Gastroesophageal sphincter (tissue), 4 donors: ENCODE results near the gene NTRK3. TPM values are rescaled to one million over a fixed set of nuclear protein-coding genes. Genes with fewer than 3 reads are reported as not detected.

Source experiments
- ATAC-seq: fragments of 150-250 bp; one replicate; pipeline ENCODE4 v1.9.1; 2016; ENCODE audit warnings: mild to moderate bottlenecking, moderate library complexity
- H3K27ac ChIP-seq, 4 donors: fragments of 200-600 bp; sonication (generic) in 3 of 4; 1 replicate in 3 of 4; 2 replicates in 1 of 4; pipeline ENCODE4 v1.5.1; 2016 to 2019
- H3K27me3 ChIP-seq: fragments of 200-600 bp; sonication (generic); one replicate; pipeline ENCODE4 v1.5.1; 2019
- H3K36me3 ChIP-seq, 2 donors: fragments of 200-600 bp; sonication (generic); one replicate each; pipeline ENCODE4 v1.5.1; 2019; ENCODE audit warnings: control low read depth in 1 of 2
- H3K4me1 ChIP-seq, 3 donors: fragments of 200-600 bp; sonication (generic); 1 replicate in 2 of 3; 2 replicates in 1 of 3; pipeline ENCODE4 v1.5.1; 2016 to 2019; ENCODE audit warnings: control low read depth in 2 of 3
- H3K4me3 ChIP-seq, 2 donors: fragments of 200-600 bp; sonication (generic); one replicate each; pipeline ENCODE4 v1.5.1; 2019; ENCODE audit warnings: mild to moderate bottlenecking in 1 of 2, moderate library complexity in 1 of 2
- H3K9me3 ChIP-seq, 3 donors: fragments of 200-600 bp; sonication (generic); one replicate each; pipeline ENCODE4 v1.5.1; 2017 to 2019; ENCODE audit warnings: control low read depth in 2 of 3
- CTCF ChIP-seq, 4 experiments: fragments of 200-600 bp in 2 of 4; fragments of 450-650 bp in 2 of 4; sonication (generic) in 1 of 4; IDR thresholded peaks; one replicate each; pipeline ENCODE4 v1.5.1; 2017 to 2019; ENCODE audit warnings: antibody characterized with exemption in 4 of 4, mild to moderate bottlenecking in 2 of 4, moderate library complexity in 2 of 4
- EP300 ChIP-seq: sonication (generic); formaldehyde crosslinking; IDR thresholded peaks from one replicate; pipeline ENCODE4 v1.6.1; 2017; ENCODE audit warnings: antibody characterized with exemption, mild to moderate bottlenecking
- POLR2A ChIP-seq, 2 donors: fragments of 450-650 bp; IDR thresholded peaks; one replicate each; pipeline ENCODE4 v1.6.1; 2017; ENCODE audit warnings: antibody characterized with exemption in 2 of 2, mild to moderate bottlenecking in 2 of 2, moderate library complexity in 1 of 2
- POLR2AphosphoS5 ChIP-seq: sonication (generic); formaldehyde crosslinking; IDR thresholded peaks from one replicate; pipeline ENCODE4 v1.6.1; 2017; ENCODE audit warnings: antibody characterized with exemption
- WGBS, 2 donors: methylation state at CpG; one replicate each; pipeline ENCODE4 v1.1.5; 2018; ENCODE audit warnings: low coverage in 1 of 2; 5-methylcytosine and 5-hydroxymethylcytosine counted together
- total RNA-seq, 4 donors: library from RNA; depleted of rRNA; stranded (reverse); fragments of >200 nt; gene quantifications; one replicate each; pipeline ENCODE4 v1.1.0, GENCODE V29; 2016

The NTRK3 gene
- total RNA-seq, 4 donors from 2014 or later, result 0.47 to 4.3 (median 1.5) TPM

GRCh38 chr15:88202231-88202630 is 54.3 kb downstream of the NTRK3 start:
- Histone ChIP-seq H3K4me1 (no peaks in the 10 kb centered on the region), H3K27ac (no peak overlapping the region), H3K4me3 (no peak overlapping the region), H3K27me3 (peaks cover 6% of the 10 kb centered on the region), H3K9me3 (no peaks in the 10 kb centered on the region), H3K36me3 (no peaks in the 10 kb centered on the region)
- 50 to 57% methylated on average over 1 to 3 of the region's 4 CpGs for WGBS, 2 donors
- no peak for ATAC-seq
- TF ChIP-seq CTCF (IDR thresholded peaks at IDR 0.05) (no peak), POLR2A (IDR thresholded peaks at IDR 0.05) (no peak), POLR2AphosphoS5 (no peak), EP300 (no peak)

- no peak overlapping the region for H3K4me3 ChIP-seq
- H3K36me3 ChIP-seq, result no peaks in the 10 kb centered on the region
- no peaks in the 10 kb centered on the region for H3K9me3 ChIP-seq
- H3K27me3 ChIP-seq, result no peaks in the 10 kb centered on the region
- 77 to 92% methylated on average over 3 of the region's 3 CpGs for WGBS, 2 donors
- no peak overlapping the region for H3K27ac ChIP-seq
- TF ChIP-seq EP300 (no peak), POLR2A (IDR thresholded peaks at IDR 0.05) (no peak), POLR2AphosphoS5 (no peak), CTCF (IDR thresholded peaks at IDR 0.05) (no peak)
- H3K4me1 ChIP-seq, result no peaks in the 10 kb centered on the region
- no peak for ATAC-seq
Observed at GRCh38 chr15:88201207-88201606, 55.3 kb downstream of the NTRK3 start.

- no peak for ATAC-seq
- H3K36me3 ChIP-seq, result no peaks in the 10 kb centered on the region
- no peak for TF ChIP-seq POLR2AphosphoS5
- no peak for TF ChIP-seq CTCF (IDR thresholded peaks at IDR 0.05)
- TF ChIP-seq POLR2A (IDR thresholded peaks at IDR 0.05), result no peak
- no peak for TF ChIP-seq EP300
- no peaks in the 10 kb centered on the region for H3K4me1 ChIP-seq
- no peak overlapping the region for H3K27ac ChIP-seq
- H3K9me3 ChIP-seq, result no peaks in the 10 kb centered on the region
- H3K27me3 ChIP-seq, result no peaks in the 10 kb centered on the region
- no peak overlapping the region for H3K4me3 ChIP-seq
Observed at GRCh38 chr15:88196961-88197360, 59.6 kb downstream of the NTRK3 start.

- Histone ChIP-seq H3K27me3 (no peaks in the 10 kb centered on the region), H3K9me3 (no peaks in the 10 kb centered on the region), H3K27ac (no peak overlapping the region), H3K36me3 (no peaks in the 10 kb centered on the region), H3K4me3 (no peak overlapping the region), H3K4me1 (no peaks in the 10 kb centered on the region)
- WGBS, 2 donors, result 60 to 88% methylated on average over 1 to 2 of the region's 4 CpGs
- ATAC-seq, result no peak
- TF ChIP-seq CTCF (IDR thresholded peaks at IDR 0.05) (no peak), POLR2AphosphoS5 (no peak), POLR2A (IDR thresholded peaks at IDR 0.05) (no peak), EP300 (no peak)
Observed at GRCh38 chr15:88194162-88194561, 62.4 kb downstream of the NTRK3 start.

GRCh38 chr15:88193415-88193814 is 63.1 kb downstream of the NTRK3 start:
- Histone ChIP-seq H3K4me1 (no peaks in the 10 kb centered on the region), H3K36me3 (no peaks in the 10 kb centered on the region), H3K4me3 (no peak overlapping the region), H3K27me3 (no peaks in the 10 kb centered on the region), H3K9me3 (no peaks in the 10 kb centered on the region), H3K27ac (no peak overlapping the region)
- ATAC-seq, result no peak
- TF ChIP-seq POLR2A (IDR thresholded peaks at IDR 0.05) (no peak), CTCF (IDR thresholded peaks at IDR 0.05) (no peak), EP300 (no peak), POLR2AphosphoS5 (no peak)
- 61 to 77% methylated on average over 3 of the region's 4 CpGs for WGBS, 2 donors
